ENCODE measurements around the gene SHH.

SHH gene

DNA sequence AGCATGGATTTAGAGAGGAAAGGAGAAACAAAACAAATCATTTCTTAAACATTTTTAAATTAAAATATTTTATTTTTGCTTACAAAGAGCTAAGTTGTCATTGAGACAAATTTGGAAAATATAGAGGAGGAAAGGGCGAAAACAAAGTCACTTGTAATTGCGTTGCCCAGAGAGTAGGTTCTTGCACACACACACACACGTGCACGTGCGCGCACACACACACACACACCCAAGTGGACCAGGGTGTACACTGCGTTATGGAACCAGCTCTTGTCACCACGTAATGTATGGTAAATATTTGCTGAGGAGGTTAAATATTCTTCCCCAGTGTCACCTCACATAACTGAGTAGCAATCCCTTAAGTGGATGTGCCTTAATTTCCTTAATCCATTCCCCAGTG, 21.6 kb downstream of the SHH start:
- no peak for DNase-seq

DNA sequence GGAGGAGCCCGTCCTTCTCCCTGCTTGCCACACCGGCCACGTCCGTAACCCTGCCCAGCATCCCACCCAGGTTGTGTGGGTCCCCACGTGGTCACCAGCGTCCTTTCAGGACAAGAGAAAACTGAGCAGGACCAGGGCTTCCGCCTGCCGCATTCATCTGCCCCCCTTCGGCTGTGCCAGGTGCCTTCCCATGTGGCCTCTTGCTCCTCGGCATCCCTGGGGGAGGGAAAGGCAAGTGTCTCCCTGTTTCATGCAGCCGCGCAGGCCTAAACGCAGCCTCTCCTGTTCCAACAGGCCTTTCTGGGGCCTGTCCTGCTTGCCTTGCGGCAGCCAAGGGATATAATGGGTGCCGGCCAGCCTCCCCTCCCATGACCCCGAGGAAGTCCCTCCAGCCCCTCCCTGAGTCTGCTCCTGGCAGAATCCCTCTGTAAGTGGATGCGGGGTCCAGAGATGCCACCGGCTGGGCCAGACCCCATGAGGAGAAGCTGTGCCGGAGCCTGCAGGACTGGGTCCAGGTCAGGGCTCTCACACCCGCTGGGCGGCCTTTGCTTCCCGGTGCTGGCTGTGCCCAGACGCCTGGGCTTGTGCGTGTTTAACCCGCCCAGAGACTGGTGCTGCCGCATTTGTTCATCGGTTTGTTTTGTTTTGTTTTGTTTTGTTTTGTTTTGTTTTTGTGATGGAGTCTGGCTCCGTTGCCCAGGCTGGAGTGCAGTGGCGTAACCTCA, 23.1 kb downstream of the SHH start:
- no peak for DNase-seq

DNA sequence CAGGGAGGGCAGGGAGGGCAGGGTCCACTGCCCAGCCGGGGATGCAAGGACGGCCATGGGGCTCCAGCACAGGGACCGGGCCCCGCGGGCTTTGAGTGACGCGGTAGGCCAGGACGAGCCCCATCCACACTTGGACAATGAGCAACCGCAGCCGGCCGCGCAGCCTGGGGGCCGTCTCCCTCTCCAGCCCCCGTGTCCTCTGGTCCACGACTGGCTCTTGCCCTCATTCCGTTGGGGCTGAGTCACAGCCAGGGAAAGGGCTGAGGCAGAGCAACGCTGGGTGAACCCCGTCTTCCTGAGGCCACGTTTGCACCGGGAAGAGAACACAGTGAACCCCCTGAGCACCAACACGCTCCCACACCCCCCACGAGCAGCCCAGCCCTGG, 23.7 kb downstream of the SHH start:
- DNase-seq: no peak

DNA sequence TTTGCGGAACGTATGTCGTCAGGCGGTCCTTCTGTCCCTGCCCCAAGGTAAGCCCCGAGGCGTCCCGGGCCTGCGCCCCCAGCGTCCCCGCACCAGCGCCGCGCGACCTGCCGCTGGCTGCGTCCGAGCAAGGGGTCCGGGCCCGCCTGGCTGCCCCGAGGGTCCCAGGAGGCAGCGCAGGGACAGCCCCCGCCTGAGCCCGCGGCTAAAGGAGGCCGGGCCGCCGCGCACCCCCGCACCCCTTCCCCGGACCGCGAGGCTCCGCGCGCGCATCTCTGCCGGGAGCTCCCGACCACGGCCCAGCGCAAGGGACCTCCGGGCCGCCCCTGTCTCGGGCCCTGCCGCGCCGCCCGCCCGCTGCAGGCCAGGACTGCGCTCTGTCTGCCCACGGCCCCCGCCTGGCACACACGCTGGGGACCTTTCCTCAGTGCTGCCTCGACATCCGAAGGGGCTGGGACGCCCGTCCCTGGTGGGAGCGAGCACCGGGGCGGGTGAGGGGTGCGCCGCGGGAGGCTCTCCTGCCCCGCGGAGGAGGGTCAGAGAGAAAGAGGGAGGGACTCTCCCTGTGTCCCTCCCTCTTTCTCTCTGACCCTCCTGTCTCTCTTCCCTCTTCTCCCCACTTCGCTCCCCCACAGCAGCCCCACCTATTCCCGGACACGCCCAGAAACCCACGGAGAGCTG, 25.0 kb downstream of the SHH start:
- DNase-seq: no peak

DNA sequence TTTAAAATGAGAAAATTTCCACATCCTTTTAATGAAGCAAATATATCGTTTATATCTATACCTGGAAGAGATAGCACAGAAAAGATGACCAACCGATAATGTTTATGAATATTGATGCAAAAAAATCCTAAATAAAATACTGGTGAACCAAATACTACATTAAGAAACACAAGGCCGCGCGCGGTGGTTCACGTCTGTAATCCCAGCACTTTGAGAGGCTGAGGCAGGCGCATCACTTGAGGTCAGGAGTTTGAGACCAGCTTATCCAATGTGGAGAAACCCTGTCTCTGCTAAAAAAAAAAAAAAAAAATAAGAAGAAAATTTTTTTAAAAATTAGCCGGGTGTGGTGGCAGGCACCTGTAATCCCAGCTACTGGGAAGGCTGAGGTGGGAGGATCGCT, 25.8 kb downstream of the SHH start:
- DNase-seq: no peak

DNA sequence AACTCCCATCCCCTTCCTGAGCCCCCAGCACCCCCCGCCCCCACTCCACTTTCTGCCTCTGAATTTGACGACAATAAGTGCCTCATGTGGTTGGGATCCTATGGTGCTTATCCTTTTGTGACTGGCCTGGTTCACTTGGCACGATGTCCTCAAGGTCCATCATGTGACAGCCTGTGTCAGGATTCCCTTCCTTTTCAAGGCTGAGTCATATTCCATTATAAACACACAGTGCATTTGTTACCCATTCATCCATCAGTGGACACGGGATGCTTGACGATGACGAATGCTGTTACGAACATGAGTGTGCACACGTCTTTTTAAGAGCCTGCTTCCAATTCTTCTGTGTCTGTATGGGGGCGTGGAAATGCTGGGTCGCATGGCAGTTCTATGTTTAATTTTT, 26.7 kb downstream of the SHH start:
- no peak for DNase-seq

DNA sequence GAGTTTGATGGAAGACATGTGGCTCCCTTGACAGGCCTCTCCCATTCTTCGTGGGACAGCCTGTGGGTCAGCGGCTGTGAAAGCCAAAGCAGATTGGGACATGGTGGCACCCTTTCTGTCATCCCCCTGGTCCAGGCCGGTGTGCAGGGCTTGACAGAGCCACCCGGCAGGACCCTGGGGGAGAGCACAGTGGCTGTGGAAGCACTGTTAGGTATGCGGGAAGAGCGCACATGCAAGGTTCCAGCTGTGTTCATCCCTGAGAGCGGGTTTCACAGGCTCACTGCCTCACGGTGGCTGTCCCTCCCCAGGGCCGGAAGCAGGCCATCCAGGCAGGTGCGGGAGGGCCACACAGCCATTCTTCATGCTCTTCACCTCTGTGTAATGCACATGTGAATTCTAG, 29.8 kb downstream of the SHH start:
- DNase-seq: no peak

DNA sequence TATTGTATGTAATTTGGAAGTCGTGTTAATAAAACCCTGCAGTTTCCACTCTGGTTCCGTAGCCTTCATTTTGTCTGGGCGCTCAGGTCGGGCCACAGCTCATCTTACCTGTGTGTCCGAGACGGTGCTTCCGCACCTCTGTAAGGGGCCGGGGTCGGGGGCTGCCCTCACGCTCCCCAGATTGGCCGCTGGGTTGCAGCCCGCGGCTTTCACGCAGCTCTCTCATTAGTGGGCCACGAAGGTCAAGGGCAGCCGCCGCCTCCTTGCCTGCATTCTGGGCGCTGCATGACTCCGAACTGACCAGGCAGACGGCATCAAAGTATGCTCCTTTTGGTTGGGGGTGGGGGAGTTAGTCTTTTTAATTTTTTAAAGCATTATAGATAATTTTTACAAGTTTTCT, 30.8 kb downstream of the SHH start:
- DNase-seq: no peak

DNA sequence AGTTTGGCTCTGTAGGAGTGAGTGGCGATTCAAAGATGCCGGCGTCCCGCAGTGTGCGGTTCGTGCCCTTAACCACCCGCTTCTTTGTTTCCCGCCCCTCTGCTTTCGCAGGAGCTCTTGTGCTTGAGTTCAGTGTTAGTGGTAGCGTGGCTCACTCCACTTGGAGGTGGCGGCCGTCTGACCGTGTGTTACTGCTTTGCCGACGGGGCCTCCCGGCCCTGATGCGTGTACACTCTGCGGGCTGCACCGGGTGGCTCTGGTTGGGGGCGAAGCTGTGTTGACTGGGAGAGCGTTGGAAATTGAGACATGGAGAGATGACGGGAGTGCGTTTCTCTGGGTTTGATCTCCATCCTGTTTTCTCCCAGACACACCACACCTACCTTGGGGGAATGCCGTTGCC, 31.4 kb downstream of the SHH start:
- DNase-seq: no peak

DNA sequence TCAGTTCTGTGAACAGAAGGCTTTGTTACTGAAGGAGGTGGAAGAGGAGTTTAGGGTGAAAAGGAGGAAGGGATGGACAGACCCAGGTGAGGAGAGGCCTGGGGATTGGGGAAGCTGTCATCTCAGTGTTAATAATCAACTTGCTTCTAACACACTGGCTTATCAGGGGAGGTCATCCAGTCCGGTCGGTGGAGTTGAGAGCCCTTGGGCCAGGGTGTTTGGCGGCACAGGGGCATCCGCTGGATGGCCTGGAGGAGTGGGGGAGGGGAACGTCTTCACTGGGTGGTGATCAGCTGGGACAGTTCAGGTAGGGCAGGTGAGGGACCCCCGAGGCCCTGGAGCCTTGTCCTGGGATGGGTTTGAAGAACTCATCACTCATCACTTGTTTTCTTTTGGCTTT, 33.9 kb downstream of the SHH start:
- DNase-seq: no peak

DNA sequence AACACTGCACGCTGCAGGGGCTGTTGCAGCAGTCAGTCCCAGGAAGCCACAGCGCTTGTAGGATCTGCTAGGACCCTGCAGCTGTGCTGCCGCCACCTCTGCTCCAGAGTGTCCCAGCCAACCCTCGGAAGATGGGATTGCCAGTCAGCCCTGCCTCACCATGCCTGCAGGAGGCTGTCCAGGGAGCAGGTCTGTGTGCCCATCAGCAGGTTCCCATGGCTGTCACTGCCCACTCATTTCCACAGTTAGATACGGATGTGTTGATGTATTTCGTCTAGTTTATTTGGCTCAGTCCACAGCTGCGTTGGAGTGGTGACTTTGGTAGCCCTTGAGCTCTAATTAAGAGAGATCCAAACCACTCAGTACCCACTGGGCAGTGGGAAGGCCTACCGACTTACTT, 35.7 kb downstream of the SHH start:
- DNase-seq: no peak

DNA sequence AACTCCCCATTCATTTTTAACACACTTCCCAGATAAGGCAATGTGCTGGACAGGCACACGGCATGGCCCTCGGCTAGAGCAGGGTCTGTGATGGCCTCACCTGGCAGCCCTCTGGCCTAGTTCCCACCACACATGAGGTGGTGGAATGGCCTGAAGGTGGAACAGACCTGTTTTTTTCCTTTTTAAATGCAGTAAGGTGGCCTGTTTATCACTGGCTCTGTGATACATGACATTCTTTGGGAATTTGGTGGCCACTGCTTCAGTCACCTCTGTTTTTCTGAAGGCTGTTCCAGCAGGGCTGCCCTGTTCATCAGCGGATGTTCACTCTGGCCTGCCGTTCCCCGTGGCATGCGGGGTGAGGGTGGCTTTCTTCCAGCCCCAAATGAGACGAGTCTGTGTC, 36.6 kb downstream of the SHH start:
- no peak for DNase-seq

DNA sequence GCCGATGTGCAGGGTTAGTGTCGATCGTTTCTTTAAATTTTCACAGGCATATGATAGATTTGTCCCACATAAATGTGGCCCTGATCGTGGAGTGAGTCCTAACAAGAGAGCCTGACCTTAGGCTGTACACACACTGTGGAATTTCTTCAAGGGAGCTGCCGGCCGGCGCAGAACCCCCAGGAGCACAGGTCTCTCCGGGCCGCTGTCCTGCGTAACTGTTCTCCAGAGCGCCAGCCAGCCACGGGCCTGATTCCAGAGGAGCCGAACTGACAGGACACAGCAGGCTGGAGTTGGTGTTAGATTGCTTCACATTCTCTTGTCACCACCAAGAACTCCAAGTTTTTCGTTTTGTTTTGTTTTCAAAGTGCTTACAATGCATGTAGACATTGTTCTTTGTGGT, 37.3 kb downstream of the SHH start:
- DNase-seq: no peak

DNA sequence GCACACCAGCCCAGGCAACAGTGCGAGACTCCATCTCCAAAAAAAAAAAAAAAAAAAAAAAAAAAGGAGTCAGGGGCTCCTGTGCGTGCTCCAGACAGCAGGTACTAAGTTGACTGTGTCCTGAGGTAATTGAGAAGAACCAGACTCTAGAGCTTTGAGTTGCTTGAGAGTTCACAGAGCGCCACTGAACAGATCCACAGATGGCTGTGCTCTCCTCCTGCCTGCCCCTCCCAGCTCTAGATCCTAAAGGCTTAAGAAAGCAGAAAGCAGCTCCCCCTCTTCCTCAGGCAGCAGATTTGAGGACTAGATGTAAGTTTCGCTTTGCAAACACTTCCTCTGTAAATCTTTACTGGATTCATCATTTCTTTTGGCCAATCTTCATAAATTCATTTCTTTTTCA, 38.7 kb downstream of the SHH start:
- peak in 1 of 2 experiments; percentile 21 for DNase-seq

DNA sequence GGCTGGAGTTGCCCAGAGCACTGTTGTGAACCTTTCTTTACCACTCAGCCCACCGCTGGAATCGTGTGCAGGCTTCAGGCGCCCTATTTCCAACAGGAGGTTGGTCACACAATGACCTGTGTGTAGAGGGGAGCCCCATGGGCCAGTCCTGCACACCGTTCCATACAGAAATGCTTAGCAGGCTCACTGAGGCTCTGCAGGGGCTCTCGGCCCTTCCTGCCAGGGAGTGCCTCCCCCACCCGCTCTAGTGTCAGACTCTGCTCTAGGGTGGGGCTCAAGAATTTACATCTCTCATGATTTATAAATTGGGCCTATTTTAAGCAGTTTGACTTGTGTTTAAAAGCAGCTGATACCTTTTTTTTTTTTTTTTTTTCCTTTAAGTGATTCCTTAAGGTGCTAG, 42.0 kb downstream of the SHH start:
- no peak for DNase-seq

DNA sequence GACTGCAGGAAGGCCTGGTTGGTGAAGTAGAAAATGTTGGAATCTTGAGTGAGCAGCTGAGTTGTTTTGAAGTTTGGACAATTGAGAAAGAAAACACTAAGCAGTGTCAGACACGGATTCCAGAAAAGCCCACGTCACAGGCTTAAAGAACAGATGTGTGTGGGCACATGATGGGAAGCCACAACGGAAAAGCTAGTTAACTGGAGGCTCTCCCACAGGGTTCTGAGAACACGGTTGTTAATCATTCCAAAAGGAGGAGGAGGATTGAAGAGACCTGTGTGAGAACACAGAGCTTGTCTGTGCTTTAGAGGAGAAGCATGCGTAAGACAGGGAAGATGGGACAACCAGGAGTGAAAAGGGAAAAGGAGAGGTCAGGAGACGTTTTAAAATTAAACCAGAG, 42.6 kb downstream of the SHH start:
- no peak for DNase-seq

DNA sequence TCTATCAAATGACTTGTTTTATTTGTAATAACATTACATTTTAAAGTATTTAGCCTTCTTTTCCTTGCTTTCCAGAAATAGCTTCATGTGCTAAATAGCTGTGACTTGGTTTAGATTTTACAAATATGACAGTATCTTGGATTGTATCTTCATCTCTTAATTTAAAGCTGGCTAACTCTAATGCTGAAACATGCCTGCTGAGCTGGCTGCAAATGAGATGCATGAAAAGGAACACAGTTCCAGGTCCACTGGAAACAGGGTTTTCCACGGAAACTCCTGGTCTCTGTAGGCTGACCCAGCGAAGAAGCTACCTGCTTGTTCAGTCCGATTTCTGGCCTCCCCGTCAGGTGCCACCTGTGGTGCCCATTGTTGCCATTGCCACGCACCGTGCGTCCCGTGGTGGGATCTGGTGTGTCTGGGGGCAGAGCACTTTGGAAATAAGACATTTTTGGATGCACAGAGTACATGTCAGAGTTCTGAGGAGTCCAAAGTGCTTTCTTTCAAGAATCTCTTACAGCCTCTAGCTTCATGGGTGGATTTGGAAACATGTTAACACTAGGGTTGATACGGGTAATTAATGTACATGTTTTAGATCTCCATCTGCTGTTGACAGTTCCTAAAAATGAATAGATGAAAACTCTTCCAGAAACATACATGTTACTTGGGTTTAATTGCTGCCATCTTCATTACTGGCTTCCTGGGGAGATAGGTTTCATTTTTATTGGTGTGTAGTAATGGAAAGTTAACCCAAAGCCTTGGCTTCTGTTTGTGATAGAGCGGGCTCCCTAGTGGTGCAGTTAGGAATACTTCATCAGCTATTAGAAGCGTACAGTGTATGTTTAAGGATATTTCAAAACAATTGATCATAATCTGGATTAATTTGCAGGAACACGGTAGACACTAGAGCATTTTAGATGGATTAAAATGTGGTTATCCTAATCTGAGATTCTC, 45.0 kb downstream of the SHH start:
- DNase-seq: no peak

DNA sequence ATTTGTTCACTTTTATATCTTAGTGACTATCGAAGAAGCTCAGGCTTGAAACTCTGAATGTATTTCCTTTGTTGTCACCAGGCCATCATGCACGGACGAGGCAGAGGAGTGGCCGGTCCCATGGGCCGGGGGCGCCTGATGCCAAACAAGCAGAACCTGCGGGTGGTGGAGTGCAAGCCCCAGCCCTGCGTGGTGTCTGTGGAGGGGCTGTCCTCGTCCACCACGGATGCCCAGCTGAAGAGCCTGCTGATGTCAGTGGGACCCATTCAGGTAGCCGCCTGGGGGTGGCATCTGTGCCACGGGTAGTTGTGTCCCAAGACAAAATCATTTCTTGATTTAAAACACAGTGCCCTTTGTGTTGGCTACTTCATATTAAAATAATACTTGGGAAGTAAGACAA, 45.9 kb downstream of the SHH start:
- no peak for DNase-seq

DNA sequence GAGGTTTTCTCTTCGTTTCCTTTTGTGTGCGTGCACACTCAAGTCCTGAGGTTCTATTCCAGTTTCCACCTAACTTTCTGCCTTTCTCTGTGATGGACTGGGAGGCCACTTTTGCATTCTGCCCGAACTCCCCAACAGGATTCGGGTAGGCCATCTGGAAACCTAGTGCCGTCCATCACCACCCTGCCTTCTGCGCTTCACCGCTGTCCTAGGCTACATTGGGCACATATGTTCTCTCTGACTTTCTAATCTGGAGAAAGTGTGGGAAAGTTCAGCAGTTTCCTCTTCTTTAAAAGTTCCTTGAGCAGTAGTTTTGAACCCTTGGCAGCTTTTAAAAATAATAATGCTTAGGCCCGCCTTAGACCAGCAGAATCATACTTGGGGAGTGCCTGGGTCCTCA, 46.8 kb downstream of the SHH start:
- DNase-seq: no peak

DNA sequence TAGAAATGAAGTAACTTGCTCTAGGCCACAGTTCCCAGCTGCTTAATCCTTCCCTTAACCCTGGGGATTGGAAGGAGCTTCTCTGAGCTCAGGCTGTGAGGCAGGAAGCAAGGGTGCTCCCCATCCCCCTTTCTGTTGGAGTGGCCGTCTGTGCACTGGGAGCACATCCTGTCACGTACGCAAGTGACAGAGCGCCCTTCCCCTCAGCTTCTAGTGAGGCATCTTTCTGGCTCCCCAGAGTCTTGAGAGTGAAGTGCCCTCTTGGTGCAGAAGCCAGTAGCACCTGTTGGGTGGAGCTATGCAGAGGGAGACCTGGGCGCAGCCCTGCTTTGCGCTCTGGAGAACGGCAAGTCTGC, 47.8 kb downstream of the SHH start:
- DNase-seq: no peak

DNA sequence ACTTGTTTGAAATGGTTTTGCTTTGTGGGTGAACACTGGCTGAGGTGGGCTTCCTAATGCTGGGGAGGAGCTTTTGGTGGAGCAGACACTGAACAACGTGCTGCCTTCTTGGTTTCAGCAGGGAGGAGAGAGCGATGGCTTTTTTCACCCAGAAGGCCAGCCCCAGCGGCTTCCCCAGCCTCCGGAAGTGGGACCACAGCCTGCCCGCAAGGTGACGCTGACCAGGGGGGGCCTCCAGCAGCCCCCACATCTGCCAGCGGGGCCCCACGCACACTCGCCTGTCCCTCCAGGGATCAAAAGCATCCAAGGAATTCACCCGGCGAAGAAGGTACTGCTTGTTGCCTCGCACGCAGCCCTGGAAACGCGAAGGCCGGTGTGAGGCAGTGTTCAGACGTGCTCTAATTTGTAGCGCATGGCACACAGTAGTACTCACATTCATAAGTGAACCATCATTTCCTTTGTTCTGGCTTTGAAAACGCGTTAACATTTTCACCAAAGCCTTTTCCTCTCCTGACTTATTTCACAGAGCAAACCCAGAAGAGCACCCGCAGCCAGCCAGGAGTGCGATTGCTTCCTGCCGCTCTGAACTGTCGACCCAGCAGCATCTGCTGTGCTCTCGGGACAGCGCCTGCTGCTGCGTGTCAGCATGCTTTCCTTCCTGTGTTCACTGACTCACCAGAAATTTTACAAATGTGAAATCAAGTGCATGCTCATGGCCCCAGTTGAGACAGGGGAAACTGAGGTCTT, 48.4 kb downstream of the SHH start:
- no peak for DNase-seq

DNA sequence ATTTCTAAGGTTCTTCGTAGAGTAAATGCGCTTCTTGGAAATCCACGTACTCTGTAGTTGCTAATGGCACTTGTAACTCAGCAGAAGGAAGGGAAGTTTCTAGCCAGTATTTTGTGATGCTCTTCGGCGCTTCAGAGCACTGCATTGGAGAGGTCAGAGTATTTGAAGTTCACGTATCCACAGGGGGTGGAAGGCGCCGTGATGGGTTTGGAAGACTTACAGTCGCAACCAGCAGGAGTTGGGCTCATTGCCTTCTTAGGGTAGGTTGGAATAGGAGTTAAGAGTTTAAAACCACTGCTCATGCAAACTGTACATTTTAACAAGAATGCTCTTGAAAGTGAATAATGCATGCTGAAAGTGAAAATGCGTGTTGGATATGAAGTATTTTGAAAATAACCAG, 49.1 kb downstream of the SHH start:
- DNase-seq: no peak

DNA sequence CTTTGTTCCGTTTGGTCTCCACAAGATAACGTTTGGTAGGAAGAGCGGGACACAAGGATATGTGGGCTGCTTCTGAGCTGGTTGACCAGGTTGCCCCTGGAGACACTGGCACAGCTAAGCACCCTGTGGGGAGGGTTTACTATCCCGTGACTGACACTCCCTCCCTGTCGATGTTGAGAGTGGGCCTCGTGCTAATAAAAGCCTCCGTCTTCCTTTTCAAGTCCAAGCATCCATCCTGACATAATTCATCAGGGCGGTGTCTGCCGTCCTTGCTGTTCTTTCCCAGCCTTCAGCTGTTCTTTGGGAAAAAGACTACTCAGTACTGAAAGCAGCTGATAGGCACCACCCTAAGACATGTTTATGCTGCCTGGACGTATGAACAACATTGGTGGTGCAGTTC, 49.6 kb downstream of the SHH start:
- no peak for DNase-seq
